Measurements from ENCODE around the gene BUB1B. TPM values are rescaled to one million over a fixed set of nuclear protein-coding genes. Genes with fewer than 3 reads are reported as not detected.

The BUB1B gene
- polyA plus RNA-seq, 1 donor (not counting 4 experiments of a cell fraction or from before 2014, with no cell fraction given) = 19.7 TPM

DNA sequence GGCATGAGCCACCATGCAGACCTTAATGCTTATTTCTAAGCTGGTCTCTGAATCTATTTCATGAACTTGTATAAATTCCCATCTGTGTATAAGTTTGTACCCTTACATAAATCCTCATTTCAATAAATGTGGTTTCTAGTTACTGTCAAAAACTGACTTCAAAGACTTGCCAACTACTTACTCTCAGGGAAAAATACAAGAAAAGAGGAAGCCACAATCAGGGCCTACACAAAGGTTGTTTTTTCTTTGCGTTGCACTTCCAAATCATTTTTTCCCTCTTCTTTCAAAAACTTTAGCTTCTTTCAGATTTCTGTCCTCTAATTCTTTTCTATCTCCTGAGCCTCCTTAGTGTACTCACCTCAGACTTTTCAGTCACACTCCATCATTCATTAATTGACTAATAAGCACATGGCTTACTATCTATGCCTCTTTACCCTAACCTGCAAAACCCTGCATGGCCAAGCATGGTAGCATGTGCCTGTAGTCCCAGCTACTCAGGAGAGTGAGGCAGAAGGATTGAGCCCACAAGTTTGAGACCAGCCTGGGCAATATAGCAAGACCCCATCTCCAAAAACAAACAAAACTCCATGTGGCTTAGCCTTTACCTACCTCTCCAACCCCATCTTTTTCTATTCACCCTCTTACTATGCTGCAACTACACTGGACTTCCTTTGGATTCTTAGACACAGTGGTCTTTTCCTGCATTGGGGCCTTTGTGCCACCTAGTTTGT, 37.7 kb downstream of the BUB1B start:
- Histone ChIP-seq H3K4me3 (ENCODE audit: control insufficient read depth in 2 of 3, extremely low read depth in 1 of 3, insufficient read depth in 2 of 3, low read depth in 1 of 3, low read length in 3 of 3) (no peak overlapping the region), H3K4me1 (ENCODE audit: control insufficient read depth, extremely low read depth, insufficient read depth, low read length) (no peaks in the 10 kb centered on the region), H2AFZ (ENCODE audit: control insufficient read depth, low read length) (no peak overlapping the region), H3K27ac (ENCODE audit: control insufficient read depth, insufficient read depth, low read length) (no peak overlapping the region), H3K36me3 (ENCODE audit: control insufficient read depth in 2 of 2, extremely low read depth in 1 of 2, insufficient read depth in 2 of 2, low read length in 2 of 2) (peaks cover 0 to 9% of the 10 kb centered on the region in 2 experiments), H4K20me1 (ENCODE audit: control insufficient read depth, extremely low read depth, insufficient read depth, low read length) (no peaks in the 10 kb centered on the region), H3K9me1 (ENCODE audit: control insufficient read depth, extremely low read depth, insufficient read depth, low read length) (no peaks in the 10 kb centered on the region), H3K27me3 (ENCODE audit: control insufficient read depth, extremely low read depth, insufficient read depth, low read length) (no peaks in the 10 kb centered on the region), H3K9ac (ENCODE audit: control insufficient read depth, extremely low read depth, insufficient read depth, low read length) (no peak overlapping the region), H3K79me2 (ENCODE audit: control insufficient read depth, insufficient read depth, low read length) (no peaks in the 10 kb centered on the region), H3K4me2 (ENCODE audit: control insufficient read depth, extremely low read depth, insufficient read depth, low read depth, low read length) (no peak overlapping the region), H3K9me3 (ENCODE audit: control insufficient read depth, low read depth, low read length) (no peaks in the 10 kb centered on the region)
- no peak for DNase-seq (ENCODE audit: low read depth, low spot score)
- dilution Hi-C loops (cut with MboI; ENCODE audit: extremely low pct_ligation_motif_present, low sequenced_read_pairs) = no loop called here
- no peak for FAIRE-seq
- no peak for TF ChIP-seq EZH2 (IDR thresholded peaks at IDR 0.05; ENCODE audit: low read length)
- TF ChIP-seq, protein P1, sequence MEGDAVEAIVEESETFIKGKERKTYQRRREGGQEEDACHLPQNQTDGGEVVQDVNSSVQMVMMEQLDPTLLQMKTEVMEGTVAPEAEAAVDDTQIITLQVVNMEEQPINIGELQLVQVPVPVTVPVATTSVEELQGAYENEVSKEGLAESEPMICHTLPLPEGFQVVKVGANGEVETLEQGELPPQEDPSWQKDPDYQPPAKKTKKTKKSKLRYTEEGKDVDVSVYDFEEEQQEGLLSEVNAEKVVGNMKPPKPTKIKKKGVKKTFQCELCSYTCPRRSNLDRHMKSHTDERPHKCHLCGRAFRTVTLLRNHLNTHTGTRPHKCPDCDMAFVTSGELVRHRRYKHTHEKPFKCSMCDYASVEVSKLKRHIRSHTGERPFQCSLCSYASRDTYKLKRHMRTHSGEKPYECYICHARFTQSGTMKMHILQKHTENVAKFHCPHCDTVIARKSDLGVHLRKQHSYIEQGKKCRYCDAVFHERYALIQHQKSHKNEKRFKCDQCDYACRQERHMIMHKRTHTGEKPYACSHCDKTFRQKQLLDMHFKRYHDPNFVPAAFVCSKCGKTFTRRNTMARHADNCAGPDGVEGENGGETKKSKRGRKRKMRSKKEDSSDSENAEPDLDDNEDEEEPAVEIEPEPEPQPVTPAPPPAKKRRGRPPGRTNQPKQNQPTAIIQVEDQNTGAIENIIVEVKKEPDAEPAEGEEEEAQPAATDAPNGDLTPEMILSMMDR (optimal IDR thresholded peaks at IDR 0.05 in 1 of 3, IDR thresholded peaks at IDR 0.05 in 1 of 3, conservative IDR thresholded peaks at IDR 0.05 in 1 of 3; ENCODE audit: extremely low read depth in 1 of 3, insufficient read depth in 2 of 3, low read length in 3 of 3) = no peak

DNA sequence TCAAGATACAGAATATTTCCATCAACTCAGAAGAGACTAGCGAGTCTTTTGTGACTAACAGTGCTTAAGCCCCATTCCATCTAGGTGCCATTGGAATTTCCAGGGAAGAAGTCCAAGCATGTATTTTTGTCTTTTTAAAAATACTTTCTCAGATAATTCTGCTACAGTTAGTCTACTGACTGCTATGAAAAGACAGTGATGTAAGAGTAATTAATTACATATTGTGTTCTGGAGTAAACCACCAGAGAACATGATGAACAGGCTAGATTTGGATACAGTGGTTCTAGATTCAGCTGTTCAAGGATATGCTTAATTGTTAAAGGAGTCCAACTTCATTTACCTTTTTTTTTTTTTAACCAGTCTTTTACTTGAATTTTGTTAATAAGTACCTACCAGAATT, 43.2 kb downstream of the BUB1B start:
- Histone ChIP-seq H4K20me1 (ENCODE audit: control insufficient read depth, extremely low read depth, insufficient read depth, low read length) (no peaks in the 10 kb centered on the region), H3K9me3 (ENCODE audit: control insufficient read depth, low read depth, low read length) (no peaks in the 10 kb centered on the region), H3K79me2 (ENCODE audit: control insufficient read depth, insufficient read depth, low read length) (no peaks in the 10 kb centered on the region), H3K9me1 (ENCODE audit: control insufficient read depth, extremely low read depth, insufficient read depth, low read length) (no peaks in the 10 kb centered on the region), H3K36me3 (ENCODE audit: control insufficient read depth in 2 of 2, extremely low read depth in 1 of 2, insufficient read depth in 2 of 2, low read length in 2 of 2) (peaks cover 0 to 8% of the 10 kb centered on the region in 2 experiments), H3K27me3 (ENCODE audit: control insufficient read depth, extremely low read depth, insufficient read depth, low read length) (no peaks in the 10 kb centered on the region), H3K4me3 (ENCODE audit: control insufficient read depth in 2 of 3, extremely low read depth in 1 of 3, insufficient read depth in 2 of 3, low read depth in 1 of 3, low read length in 3 of 3) (no peak overlapping the region), H2AFZ (ENCODE audit: control insufficient read depth, low read length) (no peak overlapping the region), H3K27ac (ENCODE audit: control insufficient read depth, insufficient read depth, low read length) (no peak overlapping the region), H3K9ac (ENCODE audit: control insufficient read depth, extremely low read depth, insufficient read depth, low read length) (no peak overlapping the region), H3K4me2 (ENCODE audit: control insufficient read depth, extremely low read depth, insufficient read depth, low read depth, low read length) (no peak overlapping the region), H3K4me1 (ENCODE audit: control insufficient read depth, extremely low read depth, insufficient read depth, low read length) (no peaks in the 10 kb centered on the region)
- no peak for FAIRE-seq
- dilution Hi-C loops (cut with MboI; ENCODE audit: extremely low pct_ligation_motif_present, low sequenced_read_pairs) = no loop called here
- TF ChIP-seq, protein P1 (optimal IDR thresholded peaks at IDR 0.05 in 1 of 3, IDR thresholded peaks at IDR 0.05 in 1 of 3, conservative IDR thresholded peaks at IDR 0.05 in 1 of 3; ENCODE audit: extremely low read depth in 1 of 3, insufficient read depth in 2 of 3, low read length in 3 of 3) = no peak
- no peak for TF ChIP-seq EZH2 (IDR thresholded peaks at IDR 0.05; ENCODE audit: low read length)
- DNase-seq (ENCODE audit: low read depth, low spot score) = no peak

All from keratinocyte (primary cell).